Epithelial cell of esophagus (primary cell): ENCODE data around the gene KCNK3.

Experiments used
- DNase-seq: peaks from one replicate; pipeline ENCODE4 v3.0.0; 2010; ENCODE audit warnings: low read depth
- H3K4me3 ChIP-seq: 2 replicates; pipeline ENCODE4 v1.5.1; 2011; ENCODE audit warnings: mild to moderate bottlenecking, low read length, control low read depth
- TF ChIP-seq, protein P1 (sequence below): IDR thresholded peaks from 2 replicates; pipeline ENCODE4 v1.5.1; 2011; ENCODE audit warnings: low read depth, mild to moderate bottlenecking, low read length, control low read depth, inconsistent platforms; ENCODE audit not compliant: insufficient read depth; ENCODE audit errors: missing control alignments

KCNK3 gene

GRCh38 chr2:26649322-26649721, 43.2 kb upstream of the KCNK3 start:
- no peak for DNase-seq
- no peak overlapping the region for H3K4me3 ChIP-seq
- TF ChIP-seq, protein P1, sequence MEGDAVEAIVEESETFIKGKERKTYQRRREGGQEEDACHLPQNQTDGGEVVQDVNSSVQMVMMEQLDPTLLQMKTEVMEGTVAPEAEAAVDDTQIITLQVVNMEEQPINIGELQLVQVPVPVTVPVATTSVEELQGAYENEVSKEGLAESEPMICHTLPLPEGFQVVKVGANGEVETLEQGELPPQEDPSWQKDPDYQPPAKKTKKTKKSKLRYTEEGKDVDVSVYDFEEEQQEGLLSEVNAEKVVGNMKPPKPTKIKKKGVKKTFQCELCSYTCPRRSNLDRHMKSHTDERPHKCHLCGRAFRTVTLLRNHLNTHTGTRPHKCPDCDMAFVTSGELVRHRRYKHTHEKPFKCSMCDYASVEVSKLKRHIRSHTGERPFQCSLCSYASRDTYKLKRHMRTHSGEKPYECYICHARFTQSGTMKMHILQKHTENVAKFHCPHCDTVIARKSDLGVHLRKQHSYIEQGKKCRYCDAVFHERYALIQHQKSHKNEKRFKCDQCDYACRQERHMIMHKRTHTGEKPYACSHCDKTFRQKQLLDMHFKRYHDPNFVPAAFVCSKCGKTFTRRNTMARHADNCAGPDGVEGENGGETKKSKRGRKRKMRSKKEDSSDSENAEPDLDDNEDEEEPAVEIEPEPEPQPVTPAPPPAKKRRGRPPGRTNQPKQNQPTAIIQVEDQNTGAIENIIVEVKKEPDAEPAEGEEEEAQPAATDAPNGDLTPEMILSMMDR: no peak

DNA sequence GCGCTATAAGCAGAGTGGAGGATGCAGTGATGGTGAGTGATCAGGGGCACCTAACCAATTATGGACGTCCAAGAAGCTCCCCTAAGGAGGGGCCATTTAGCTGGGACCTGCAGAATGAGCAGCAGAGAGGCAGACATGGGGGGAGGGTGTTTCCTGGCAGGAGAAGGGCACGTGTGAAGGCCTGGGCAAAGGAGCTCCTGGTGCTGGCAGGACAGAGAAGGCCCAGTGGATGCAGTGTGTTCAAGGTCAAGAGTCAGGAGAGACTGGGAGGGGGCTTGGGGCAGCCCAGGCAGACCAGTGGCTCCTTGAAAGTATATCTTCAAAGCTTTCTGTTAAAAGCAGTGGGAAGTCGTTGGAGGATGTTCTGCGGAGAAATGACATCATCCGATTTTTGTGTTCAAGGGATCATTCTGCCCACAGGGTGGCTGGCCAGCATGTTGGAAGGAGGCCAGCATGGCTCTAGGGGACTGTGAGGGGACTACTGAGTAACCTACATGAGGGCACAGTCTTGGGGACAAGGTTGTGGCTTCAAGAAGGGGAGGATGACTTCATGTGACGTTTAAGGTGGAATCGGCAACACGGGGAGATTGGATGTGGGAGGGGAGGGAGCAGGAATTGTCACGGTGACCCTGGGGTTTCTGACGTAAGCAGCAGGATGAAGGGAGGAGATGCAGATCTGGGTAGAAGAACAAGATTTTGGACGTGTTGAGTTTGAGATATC, 42.4 kb upstream of the KCNK3 start:
- no peak overlapping the region for H3K4me3 ChIP-seq
- no peak for DNase-seq
- TF ChIP-seq, protein P1: no peak

DNA sequence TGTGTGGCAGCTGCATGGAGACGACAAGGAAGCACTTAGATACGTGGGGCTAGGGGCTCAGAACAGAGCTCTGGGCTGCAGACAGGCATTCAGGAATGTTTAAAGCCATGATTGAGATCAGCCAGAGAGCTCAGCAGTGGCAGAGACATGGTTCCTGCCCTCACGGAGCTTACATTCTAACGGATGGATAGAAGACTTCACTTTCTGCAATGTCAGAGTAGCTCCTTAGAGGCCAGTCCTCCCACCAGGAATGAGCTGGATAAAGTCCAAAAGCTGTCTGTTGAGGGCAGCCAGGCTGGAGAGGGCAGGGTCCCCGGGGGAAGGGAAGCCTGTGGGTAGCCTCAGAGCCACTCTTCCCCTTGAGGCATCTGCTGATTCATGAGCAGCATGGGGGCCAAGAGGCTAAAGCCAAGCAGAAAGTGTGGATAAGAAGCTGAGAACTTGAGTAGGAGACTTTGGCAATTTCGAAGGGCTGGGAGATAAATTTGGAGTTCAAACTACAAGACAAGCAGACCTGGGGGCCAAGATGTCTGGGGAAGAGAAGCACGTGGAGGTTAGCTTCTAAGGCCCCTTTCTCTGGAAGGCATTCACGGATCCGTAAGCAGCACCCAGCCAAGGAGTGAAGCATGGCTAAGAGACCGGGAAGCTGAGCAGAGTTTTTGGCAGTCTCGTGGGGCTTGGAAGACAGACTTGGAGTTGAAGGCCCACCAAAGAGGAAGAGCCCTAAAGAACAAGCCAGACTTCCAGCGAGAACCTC, 41.6 kb upstream of the KCNK3 start:
- H3K4me3 ChIP-seq: no peak overlapping the region
- TF ChIP-seq, protein P1: no peak
- no peak for DNase-seq

DNA sequence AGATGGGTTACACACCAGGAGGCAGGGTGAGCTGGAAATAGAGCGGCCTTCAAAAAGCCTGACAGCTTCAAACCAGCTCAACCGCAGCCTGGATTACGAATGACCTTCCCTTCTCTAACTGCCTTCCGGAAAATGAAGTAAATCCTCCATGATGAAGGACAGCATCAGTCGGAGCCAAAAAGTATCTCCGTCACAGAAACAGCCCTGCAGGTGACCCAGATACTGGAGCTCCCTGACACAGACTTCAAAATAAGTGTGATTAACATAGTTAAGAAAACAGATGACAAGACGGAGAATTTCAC, 41.1 kb upstream of the KCNK3 start:
- DNase-seq: no peak
- no peak overlapping the region for H3K4me3 ChIP-seq
- TF ChIP-seq, protein P1: no peak

DNA sequence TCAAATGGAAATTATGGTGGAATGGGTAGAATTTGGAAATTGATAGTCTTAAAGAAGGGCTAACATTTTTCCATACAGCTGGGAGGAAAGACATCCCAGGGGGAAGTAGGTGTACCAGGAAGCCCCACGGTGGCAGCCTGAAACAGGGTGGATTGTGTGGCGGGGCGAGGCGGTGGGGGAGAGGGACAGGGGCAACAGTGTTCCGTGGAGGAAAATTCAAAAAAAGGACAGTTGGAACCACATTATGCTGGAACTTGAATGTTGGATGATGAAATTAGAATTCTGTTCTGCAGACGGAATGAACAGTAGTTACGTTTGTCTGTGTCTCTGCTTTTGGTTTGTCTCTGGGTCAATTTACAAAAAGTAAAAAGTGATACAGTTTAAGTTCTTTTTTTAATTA, 40.7 kb upstream of the KCNK3 start:
- no peak overlapping the region for H3K4me3 ChIP-seq
- TF ChIP-seq, protein P1: no peak
- no peak for DNase-seq

- TF ChIP-seq, protein P1: no peak
- DNase-seq: no peak
- no peak overlapping the region for H3K4me3 ChIP-seq
Observed at GRCh38 chr2:26652361-26653041, 40.0 kb upstream of the KCNK3 start.
